Mononuclear cell (primary cell): ENCODE results near the gene PRKAR1B. TPM values are rescaled to one million over a fixed set of nuclear protein-coding genes. Genes with fewer than 3 reads are reported as not detected.
A peak's percentile ranks its signal among the peaks of the same experiment; 100 is the strongest.

ENCODE experiments used
- H3K27me3 ChIP-seq: 2 replicates; pipeline ENCODE4 v1.6.0; 2011; ENCODE audit warnings: low read length, control low read depth; ENCODE audit not compliant: insufficient read depth
- H3K4me1 ChIP-seq: 2 replicates; pipeline ENCODE4 v1.5.1; 2011; ENCODE audit warnings: mild to moderate bottlenecking, low read length, control low read depth; ENCODE audit not compliant: insufficient read depth
- H3K4me3 ChIP-seq: 2 replicates; pipeline ENCODE4 v1.5.1; 2011; ENCODE audit warnings: mild to moderate bottlenecking, low read length, moderate library complexity
- H3K9me3 ChIP-seq: 2 replicates; pipeline ENCODE4 v1.5.1; 2011; ENCODE audit warnings: low read depth, mild to moderate bottlenecking, control low read depth, low read length
- total RNA-seq: library from RNA; depleted of rRNA; stranded (reverse); fragments of >200 nt; gene quantifications from one replicate; pipeline ENCODE4 v1.2.3, GENCODE V29; 2012

PRKAR1B gene
- total RNA-seq, 1 donor: 9.4 TPM

- Histone ChIP-seq H3K4me3 (no peak overlapping the region), H3K9me3 (no peaks in the 10 kb centered on the region), H3K4me1 (peaks cover 9% of the 10 kb centered on the region), H3K27me3 (no peaks in the 10 kb centered on the region)
These were observed 132.0 kb downstream of the PRKAR1B start for GRCh38 chr7:594920-595620.

- no peaks in the 10 kb centered on the region for H3K9me3 ChIP-seq
These were observed 132.7 kb downstream of the PRKAR1B start for GRCh38 chr7:594212-594913.

GRCh38 chr7:593324-594115 lies 133.6 kb downstream of the PRKAR1B start:
- no peaks in the 10 kb centered on the region for H3K9me3 ChIP-seq
- H3K4me1 ChIP-seq: peaks cover 9% of the 10 kb centered on the region
- no peak overlapping the region for H3K4me3 ChIP-seq
- H3K27me3 ChIP-seq: no peaks in the 10 kb centered on the region

More at GRCh38 chr7:594212-594913, 132.7 kb downstream of the PRKAR1B start:
- no peak overlapping the region for H3K4me3 ChIP-seq
- H3K27me3 ChIP-seq: no peaks in the 10 kb centered on the region
- H3K4me1 ChIP-seq: peaks cover 9% of the 10 kb centered on the region

GRCh38 chr7:591856-592628 lies 135.0 kb downstream of the PRKAR1B start:
- Histone ChIP-seq H3K4me1 (peaks cover 9% of the 10 kb centered on the region), H3K9me3 (no peaks in the 10 kb centered on the region), H3K4me3 (no peak overlapping the region), H3K27me3 (no peaks in the 10 kb centered on the region)

GRCh38 chr7:590731-591551 lies 136.1 kb downstream of the PRKAR1B start:
- no peaks in the 10 kb centered on the region for H3K27me3 ChIP-seq
- no peaks in the 10 kb centered on the region for H3K9me3 ChIP-seq
- peaks cover 9% of the 10 kb centered on the region for H3K4me1 ChIP-seq
- no peak overlapping the region for H3K4me3 ChIP-seq

GRCh38 chr7:589781-590575 lies 137.1 kb downstream of the PRKAR1B start:
- peaks cover 9% of the 10 kb centered on the region for H3K4me1 ChIP-seq
- no peak overlapping the region for H3K4me3 ChIP-seq
- no peaks in the 10 kb centered on the region for H3K9me3 ChIP-seq
- no peaks in the 10 kb centered on the region for H3K27me3 ChIP-seq

GRCh38 chr7:587767-588166 lies 139.3 kb downstream of the PRKAR1B start:
- no peaks in the 10 kb centered on the region for H3K9me3 ChIP-seq
- H3K27me3 ChIP-seq: no peaks in the 10 kb centered on the region
- peaks cover 9% of the 10 kb centered on the region for H3K4me1 ChIP-seq
- H3K4me3 ChIP-seq: no peak overlapping the region

- no peaks in the 10 kb centered on the region for H3K9me3 ChIP-seq
- H3K4me1 ChIP-seq: peaks cover 9% of the 10 kb centered on the region
- no peak overlapping the region for H3K4me3 ChIP-seq
These were observed 140.6 kb downstream of the PRKAR1B start for GRCh38 chr7:586494-586893.

GRCh38 chr7:585873-586272 lies 141.2 kb downstream of the PRKAR1B start:
- peaks cover 9% of the 10 kb centered on the region for H3K4me1 ChIP-seq
- H3K27me3 ChIP-seq: no peaks in the 10 kb centered on the region
- no peaks in the 10 kb centered on the region for H3K9me3 ChIP-seq
- H3K4me3 ChIP-seq: no peak overlapping the region

More at GRCh38 chr7:586494-586893, 140.6 kb downstream of the PRKAR1B start:
- no peaks in the 10 kb centered on the region for H3K27me3 ChIP-seq

GRCh38 chr7:585229-585711 lies 141.8 kb downstream of the PRKAR1B start:
- H3K4me1 ChIP-seq: peaks cover 9% of the 10 kb centered on the region
- no peaks in the 10 kb centered on the region for H3K9me3 ChIP-seq
- H3K27me3 ChIP-seq: no peaks in the 10 kb centered on the region

GRCh38 chr7:584820-585219 lies 142.3 kb downstream of the PRKAR1B start:
- peaks cover 9% of the 10 kb centered on the region for H3K4me1 ChIP-seq
- H3K4me3 ChIP-seq: no peak overlapping the region
- H3K27me3 ChIP-seq: no peaks in the 10 kb centered on the region
- no peaks in the 10 kb centered on the region for H3K9me3 ChIP-seq

More at GRCh38 chr7:585229-585711, 141.8 kb downstream of the PRKAR1B start:
- H3K4me3 ChIP-seq: no peak overlapping the region

GRCh38 chr7:584122-584465 lies 143.0 kb downstream of the PRKAR1B start:
- no peaks in the 10 kb centered on the region for H3K27me3 ChIP-seq
- peak overlapping the region; percentile 32 for H3K4me3 ChIP-seq
- peaks cover 9% of the 10 kb centered on the region for H3K4me1 ChIP-seq

GRCh38 chr7:583410-584121 lies 143.5 kb downstream of the PRKAR1B start:
- Histone ChIP-seq H3K9me3 (no peaks in the 10 kb centered on the region), H3K27me3 (no peaks in the 10 kb centered on the region), H3K4me1 (peaks cover 9% of the 10 kb centered on the region), H3K4me3 (peak overlapping the region; percentile 32)

More at GRCh38 chr7:584122-584465, 143.0 kb downstream of the PRKAR1B start:
- H3K9me3 ChIP-seq: no peaks in the 10 kb centered on the region
